Thymus (tissue), 11 donors: ENCODE measurements around the gene CXCL6. TPM values are rescaled to one million over a fixed set of nuclear protein-coding genes. Genes with fewer than 3 reads are reported as not detected.

Experiments
- DNase-seq, 9 donors: peaks; one replicate each; pipeline ENCODE4 v3.0.0-alpha.2; 2013; ENCODE audit warnings: low spot score in 9 of 9, low read depth in 6 of 9, missing footprints in 1 of 9
- H3K27ac ChIP-seq, 2 donors: one replicate each; pipeline ENCODE4 v1.5.1; 2013; ENCODE audit warnings: control low read depth in 1 of 2, low read depth in 1 of 2, low read length in 1 of 2, mild to moderate bottlenecking in 1 of 2, moderate library complexity in 1 of 2
- H3K27me3 ChIP-seq, 2 donors: one replicate each; pipeline ENCODE4 v1.5.1; 2013; ENCODE audit warnings: low read length in 1 of 2; ENCODE audit not compliant: control insufficient read depth in 2 of 2, insufficient read depth in 1 of 2
- H3K36me3 ChIP-seq, 2 donors: one replicate each; pipeline ENCODE4 v1.5.1; 2013; ENCODE audit warnings: low read length in 1 of 2, mild to moderate bottlenecking in 1 of 2, moderate library complexity in 1 of 2; ENCODE audit not compliant: control insufficient read depth in 2 of 2, insufficient read depth in 2 of 2
- H3K4me1 ChIP-seq, 2 donors: one replicate each; pipeline ENCODE4 v1.5.1; 2013; ENCODE audit warnings: low read length in 2 of 2; ENCODE audit not compliant: control insufficient read depth in 2 of 2, insufficient read depth in 2 of 2
- H3K4me3 ChIP-seq, 2 donors: one replicate each; pipeline ENCODE4 v1.5.1; 2013; ENCODE audit warnings: low read length in 2 of 2, control low read depth in 1 of 2, mild to moderate bottlenecking in 1 of 2
- H3K9me3 ChIP-seq, 2 donors: one replicate each; pipeline ENCODE4 v1.5.1; 2013; ENCODE audit warnings: low read length in 1 of 2, mild to moderate bottlenecking in 1 of 2; ENCODE audit not compliant: control insufficient read depth in 2 of 2, insufficient read depth in 1 of 2
- WGBS: extraction: QIAGEN DNeasy Blood & Tissue Kit; methylation state at CpG from one replicate; pipeline ENCODE4 v1.1.7; 2013; 5-methylcytosine and 5-hydroxymethylcytosine counted together
- polyA plus RNA-seq: library from polyadenylated mRNA; stranded (reverse); fragments of 200-250 nt; gene quantifications from one replicate; pipeline ENCODE4 v1.2.3, GENCODE V29; 2013
- total RNA-seq: library from RNA; stranded (reverse); fragments of 120-200 nt; gene quantifications from one replicate; pipeline ENCODE4 v1.2.4, GENCODE V29; 2013
- donor health status: healthy.

The CXCL6 gene
- total and polyA plus RNA-seq, 2 donors = 0.85 to 10.3 TPM

DNA sequence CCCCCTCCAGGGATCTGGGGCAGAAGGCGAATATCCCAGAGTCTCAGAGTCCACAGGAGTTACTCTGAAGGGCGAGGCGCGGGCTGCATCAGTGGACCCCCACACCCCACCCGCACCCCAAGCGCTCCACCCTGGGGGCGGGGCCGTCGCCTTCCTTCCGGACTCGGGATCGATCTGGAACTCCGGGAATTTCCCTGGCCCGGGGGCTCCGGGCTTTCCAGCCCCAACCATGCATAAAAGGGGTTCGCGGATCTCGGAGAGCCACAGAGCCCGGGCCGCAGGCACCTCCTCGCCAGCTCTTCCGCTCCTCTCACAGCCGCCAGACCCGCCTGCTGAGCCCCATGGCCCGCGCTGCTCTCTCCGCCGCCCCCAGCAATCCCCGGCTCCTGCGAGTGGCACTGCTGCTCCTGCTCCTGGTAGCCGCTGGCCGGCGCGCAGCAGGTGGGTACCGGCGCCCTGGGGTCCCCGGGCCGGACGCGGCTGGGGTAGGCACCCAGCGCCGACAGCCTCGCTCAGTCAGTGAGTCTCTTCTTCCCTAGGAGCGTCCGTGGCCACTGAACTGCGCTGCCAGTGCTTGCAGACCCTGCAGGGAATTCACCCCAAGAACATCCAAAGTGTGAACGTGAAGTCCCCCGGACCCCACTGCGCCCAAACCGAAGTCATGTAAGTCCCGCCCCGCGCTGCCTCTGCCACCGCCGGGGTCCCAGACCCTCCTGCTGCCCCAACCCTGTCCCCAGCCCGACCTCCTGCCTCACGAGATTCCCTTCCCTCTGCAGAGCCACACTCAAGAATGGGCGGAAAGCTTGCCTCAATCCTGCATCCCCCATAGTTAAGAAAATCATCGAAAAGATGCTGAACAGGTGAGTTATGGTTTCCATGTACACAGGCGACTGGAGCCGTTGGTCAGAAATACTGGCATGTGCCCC, 32.9 kb downstream of the CXCL6 start, which contains the start of gene CXCL1:
CXCL1 (plus strand) TSS at position 264 of the 926 bp plus-strand sequence; CDS start at position 342, 78 bp downstream.
- WGBS = 13% methylated on average over 61 of the region's 61 CpGs
- H3K4me1 ChIP-seq = peaks cover 0 to 10% of the 10 kb centered on the region in 2 donors

DNA sequence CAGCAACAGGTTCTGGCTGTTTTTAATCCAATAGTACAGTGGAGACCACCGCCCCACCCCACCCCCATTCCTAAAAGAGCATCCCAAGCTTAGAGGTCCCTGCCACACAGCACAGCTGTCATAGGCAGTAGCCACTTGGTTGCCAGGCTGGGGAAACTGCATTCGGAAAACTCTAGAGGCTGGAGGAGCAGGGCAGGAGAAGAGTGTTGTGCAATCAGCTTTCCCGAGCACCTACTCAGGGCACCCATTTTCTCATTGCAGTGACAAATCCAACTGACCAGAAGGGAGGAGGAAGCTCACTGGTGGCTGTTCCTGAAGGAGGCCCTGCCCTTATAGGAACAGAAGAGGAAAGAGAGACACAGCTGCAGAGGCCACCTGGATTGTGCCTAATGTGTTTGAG, 33.8 kb downstream of the CXCL6 start:
- Histone ChIP-seq H3K36me3 (no peaks in the 10 kb centered on the region), H3K27ac (no peak overlapping the region), H3K4me3 (no peak overlapping the region), H3K4me1 (peaks cover 0 to 10% of the 10 kb centered on the region in 2 donors), H3K9me3 (no peaks in the 10 kb centered on the region), H3K27me3 (peaks cover 0 to 26% of the 10 kb centered on the region in 2 donors)
- 97% methylated on average over 3 of the region's 3 CpGs for WGBS
- DNase-seq = no peak

More for the DNA sequence above, 32.9 kb downstream of the CXCL6 start, which contains the start of gene CXCL1:
- Histone ChIP-seq H3K27ac (no peak within 1 kb of the TSS), H3K9me3 (no peaks in the 10 kb centered on the region), H3K4me3 (peak within 1 kb of the TSS; percentile 52 to 68), H3K27me3 (peaks cover 0 to 26% of the 10 kb centered on the region in 2 donors), H3K36me3 (no peaks in the 10 kb centered on the region)
- DNase-seq = peak in 4 of 9 donors; percentile 45 to 70 (median 48)

DNA sequence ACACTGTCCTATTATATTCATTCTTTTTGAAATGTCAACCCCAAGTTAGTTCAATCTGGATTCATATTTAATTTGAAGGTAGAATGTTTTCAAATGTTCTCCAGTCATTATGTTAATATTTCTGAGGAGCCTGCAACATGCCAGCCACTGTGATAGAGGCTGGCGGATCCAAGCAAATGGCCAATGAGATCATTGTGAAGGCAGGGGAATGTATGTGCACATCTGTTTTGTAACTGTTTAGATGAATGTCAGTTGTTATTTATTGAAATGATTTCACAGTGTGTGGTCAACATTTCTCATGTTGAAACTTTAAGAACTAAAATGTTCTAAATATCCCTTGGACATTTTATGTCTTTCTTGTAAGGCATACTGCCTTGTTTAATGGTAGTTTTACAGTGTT, 34.3 kb downstream of the CXCL6 start:
- Histone ChIP-seq H3K4me1 (peaks cover 0 to 10% of the 10 kb centered on the region in 2 donors), H3K27ac (no peak overlapping the region), H3K4me3 (no peak overlapping the region), H3K9me3 (no peaks in the 10 kb centered on the region), H3K27me3 (peaks cover 0 to 26% of the 10 kb centered on the region in 2 donors), H3K36me3 (no peaks in the 10 kb centered on the region)
- WGBS = 100% methylated on average over 1 of the region's 1 CpG
- no peak for DNase-seq

DNA sequence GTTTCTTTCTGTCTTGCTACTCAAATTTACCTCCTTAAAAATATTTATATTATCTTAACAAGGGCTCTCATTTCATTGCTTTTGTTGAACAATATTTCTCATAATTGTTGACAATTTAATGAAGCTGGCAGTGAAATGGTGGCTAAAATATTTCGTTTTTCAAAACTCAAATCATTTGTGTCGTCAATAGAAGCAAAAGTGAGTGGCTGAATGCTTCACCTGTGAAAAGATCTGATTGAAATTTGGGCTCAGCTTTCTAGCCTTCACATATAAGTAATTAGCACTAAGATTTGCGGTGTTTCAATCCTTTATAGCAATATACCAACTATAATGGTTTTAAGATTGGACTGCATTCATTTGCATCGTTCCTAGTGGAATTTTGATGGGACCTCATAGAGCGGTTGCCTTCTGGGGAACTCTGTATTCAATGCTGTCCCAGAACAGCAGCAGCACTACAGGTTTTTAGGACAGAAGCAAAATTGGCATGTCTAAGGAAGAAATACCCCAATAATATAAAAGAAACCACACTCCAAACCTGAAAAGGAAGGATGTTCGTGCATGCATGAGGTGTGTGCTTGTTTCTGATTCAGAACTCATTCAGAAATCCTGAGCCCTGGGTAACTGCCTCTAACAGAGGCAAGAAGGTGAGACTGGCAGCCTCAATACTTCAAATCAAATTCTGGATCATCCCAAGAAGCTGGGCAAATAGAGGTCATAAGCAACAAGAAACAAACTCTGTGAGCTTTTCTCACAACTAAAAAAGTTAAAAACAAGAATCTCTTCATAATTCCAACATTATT, 35.2 kb downstream of the CXCL6 start:
- Histone ChIP-seq H3K9me3 (no peaks in the 10 kb centered on the region), H3K4me3 (no peak overlapping the region), H3K27me3 (peaks cover 0 to 26% of the 10 kb centered on the region in 2 donors), H3K4me1 (peaks cover 0 to 10% of the 10 kb centered on the region in 2 donors), H3K36me3 (no peaks in the 10 kb centered on the region), H3K27ac (no peak overlapping the region)
- WGBS = 90% methylated on average over 6 of the region's 6 CpGs
- DNase-seq = no peak

DNA sequence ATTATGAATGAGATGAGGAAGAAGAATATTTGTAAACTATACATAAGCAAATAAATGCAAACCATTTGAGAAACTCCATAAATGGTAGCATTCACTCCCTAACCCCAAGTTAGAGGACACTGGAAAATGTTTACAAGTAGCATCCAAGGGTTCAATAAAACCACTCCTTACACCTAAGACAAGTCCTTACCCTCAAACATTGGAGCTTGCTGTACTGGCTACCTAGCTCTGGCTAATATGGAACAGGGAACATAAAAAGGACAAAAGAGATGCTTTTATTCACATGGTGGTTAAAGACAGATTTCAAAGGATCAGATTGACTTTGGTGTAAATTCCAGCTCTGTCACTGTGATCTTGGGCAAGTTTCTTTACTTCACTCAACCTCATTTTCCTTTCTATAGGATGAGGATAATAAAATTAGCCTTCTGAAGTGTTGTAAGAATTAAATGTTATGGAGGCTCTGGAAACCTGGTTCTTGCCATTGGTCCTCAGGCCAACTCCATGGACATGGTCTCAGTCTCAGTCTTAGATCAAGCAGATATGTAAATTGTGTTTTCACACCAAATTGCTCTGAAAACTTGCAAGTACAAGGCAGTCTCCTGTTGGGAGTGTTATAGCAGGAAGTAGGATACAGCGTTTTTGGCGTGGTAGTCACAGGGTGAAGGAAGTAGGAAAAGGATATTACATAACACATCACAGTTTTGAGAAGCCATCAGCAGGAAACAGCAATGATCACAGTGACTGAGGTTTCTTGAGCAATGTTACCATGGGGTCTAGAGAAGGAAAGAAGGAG, 36.0 kb downstream of the CXCL6 start:
- no peak overlapping the region for H3K4me3 ChIP-seq
- no peak for DNase-seq
- WGBS = 21% methylated on average over 2 of the region's 2 CpGs
- no peaks in the 10 kb centered on the region for H3K36me3 ChIP-seq
- H3K4me1 ChIP-seq = peaks cover 0 to 10% of the 10 kb centered on the region in 2 donors
- H3K27me3 ChIP-seq = peaks cover 0 to 26% of the 10 kb centered on the region in 2 donors
- H3K9me3 ChIP-seq = no peaks in the 10 kb centered on the region
- no peak overlapping the region for H3K27ac ChIP-seq

DNA sequence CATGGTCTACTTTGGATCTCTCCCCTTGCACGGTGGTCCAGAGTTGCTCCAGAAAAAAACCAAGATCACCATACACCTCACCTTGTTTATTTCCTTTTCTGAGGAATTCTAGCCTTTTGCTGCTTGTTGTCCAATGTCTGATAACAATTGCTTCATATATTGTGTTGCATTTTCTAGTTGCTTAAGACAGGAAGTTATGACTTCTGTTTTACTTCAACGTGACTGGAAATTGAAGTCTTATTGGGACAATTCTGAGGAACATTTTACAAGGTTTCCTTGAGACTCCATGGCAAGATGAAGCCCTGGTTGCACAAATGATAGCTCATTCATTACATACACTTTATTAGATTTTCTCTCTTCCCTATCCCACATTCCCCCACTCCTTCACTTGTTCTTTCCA, 37.9 kb downstream of the CXCL6 start:
- no peaks in the 10 kb centered on the region for H3K9me3 ChIP-seq
- H3K36me3 ChIP-seq = no peaks in the 10 kb centered on the region
- H3K4me1 ChIP-seq = peaks cover 0 to 3% of the 10 kb centered on the region in 2 donors
- DNase-seq = no peak
- H3K27me3 ChIP-seq = peaks cover 0 to 11% of the 10 kb centered on the region in 2 donors
- H3K27ac ChIP-seq = no peak overlapping the region
- WGBS = 86% methylated on average over 2 of the region's 2 CpGs
- H3K4me3 ChIP-seq = no peak overlapping the region

DNA sequence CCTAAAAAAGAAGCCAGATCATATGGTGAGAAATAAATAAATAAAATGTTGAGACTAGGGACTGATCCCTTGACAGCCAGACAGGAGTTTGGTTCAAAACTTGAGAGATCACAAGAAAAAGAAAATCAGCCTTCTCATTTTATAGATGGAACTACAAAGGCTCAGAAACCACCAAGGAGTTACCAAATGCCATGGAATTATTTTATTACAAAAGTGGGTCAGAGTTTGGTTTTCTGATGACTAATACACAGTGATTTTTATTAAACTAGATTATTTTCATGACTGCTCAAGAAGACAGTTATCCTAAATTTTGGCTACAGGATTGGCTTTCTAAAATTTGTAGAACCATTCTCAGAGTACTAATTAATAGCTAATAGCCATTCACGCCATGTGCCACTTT, 38.9 kb downstream of the CXCL6 start:
- Histone ChIP-seq H3K4me1 (no peaks in the 10 kb centered on the region), H3K9me3 (no peaks in the 10 kb centered on the region), H3K4me3 (no peak overlapping the region), H3K27me3 (peaks cover 0 to under 1% of the 10 kb centered on the region in 2 donors), H3K27ac (no peak overlapping the region), H3K36me3 (no peaks in the 10 kb centered on the region)
- 100% methylated on average over 1 of the region's 1 CpG for WGBS
- DNase-seq = no peak

DNA sequence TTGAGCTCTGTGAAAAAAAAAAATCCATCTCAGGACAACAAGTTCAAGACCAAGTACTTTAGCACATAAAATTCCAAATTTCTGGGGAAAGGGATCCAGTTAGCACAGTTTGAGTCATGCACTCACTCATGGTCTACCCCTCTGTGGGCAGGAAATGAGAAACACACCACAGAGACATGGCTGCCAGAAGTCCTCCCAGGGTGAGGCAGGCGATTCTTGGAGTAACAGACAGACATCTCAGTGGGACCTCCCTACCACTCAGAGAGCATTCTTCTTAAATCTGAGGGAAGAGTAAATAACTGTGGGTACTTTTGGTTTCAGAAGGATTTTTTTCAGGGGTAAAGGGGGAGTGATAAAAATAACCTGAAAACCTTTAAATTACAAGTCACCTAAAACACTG, 46.8 kb downstream of the CXCL6 start:
- DNase-seq = peak in 1 of 9 donors; percentile 35
- no peaks in the 10 kb centered on the region for H3K9me3 ChIP-seq
- WGBS = 59% methylated on average over 1 of the region's 1 CpG
- no peak overlapping the region for H3K4me3 ChIP-seq
- no peaks in the 10 kb centered on the region for H3K36me3 ChIP-seq
- no peak overlapping the region for H3K27ac ChIP-seq
- H3K27me3 ChIP-seq = no peaks in the 10 kb centered on the region
- H3K4me1 ChIP-seq = no peaks in the 10 kb centered on the region
